HCT116 (cell line): ENCODE measurements around the gene MGME1. TPM values are rescaled to one million over a fixed set of nuclear protein-coding genes. Genes with fewer than 3 reads are reported as not detected.

Experiments
- ATAC-seq: fragments of 200-7000 bp; cut with Tn5 transposase; 2 replicates; pipeline ENCODE4 v1.9.1; 2020; ENCODE audit warnings: mild to moderate bottlenecking, moderate library complexity
- BruUV-seq: library from RNA; stranded (reverse); fragments of 400-500 nt; replicated peaks from 2 replicates; lab custom pipeline; 2021; lab: Mats Ljungman, UMichigan
- CTCF ChIA-PET: fragments of 300-600 bp; sonication (Branson Sonifier 250); formaldehyde crosslinking; loops from one replicate; lab custom pipeline; 2021; ENCODE audit warnings: antibody characterized with exemption; lab: Charles Lee
- POLR2A ChIA-PET: fragments of 300-600, 350-600 bp; sonication (Branson Sonifier 250); formaldehyde crosslinking; loops from one replicate; lab custom pipeline; 2021; ENCODE audit warnings: antibody characterized with exemption; lab: Charles Lee
- RAD21 ChIA-PET, 2 experiments: fragments of 300-600 bp; sonication (Branson Sonifier 250); formaldehyde crosslinking; loops; one replicate each; lab custom pipeline; 2023; ENCODE audit warnings: low total read pairs in 2 of 2; ENCODE audit not compliant: uncharacterized antibody in 2 of 2, unreplicated experiment in 2 of 2, low non-redundant PET in 1 of 2; lab: Charles Lee
- DNase-seq: peaks from one replicate; pipeline ENCODE4 v3.0.0-alpha.2; 2010; ENCODE audit warnings: low read depth, low spot score
- H2AFZ ChIP-seq: fragments of 200-600 bp; shearing (Covaris generic), sonication (generic); 2 replicates; pipeline ENCODE4 v1.6.1; 2017; ENCODE audit warnings: low read depth, mixed run types, mixed read lengths, antibody characterized with exemption, low read length; ENCODE audit not compliant: poor library complexity, severe bottlenecking
- H3K27ac ChIP-seq: 2 replicates; pipeline ENCODE4 v1.5.1; 2012; ENCODE audit warnings: low read depth, low read length
- H3K27me3 ChIP-seq: fragments of 200-600 bp; sonication (generic); 2 replicates; pipeline ENCODE4 v1.6.1; 2016; ENCODE audit warnings: mixed run types, low read length, mixed read lengths; ENCODE audit not compliant: insufficient read depth
- H3K36me3 ChIP-seq, 2 experiments: fragments of 200-500 bp in 1 of 2; fragments of 200-600 bp in 1 of 2; sonication (Bioruptor generic) in 1 of 2; sonication (generic) in 1 of 2; 2 replicates each; pipeline versions ENCODE4 v1.5.1 to v1.6.1; 2014 to 2016; ENCODE audit warnings: low read length in 2 of 2, inconsistent platforms in 1 of 2, mixed read lengths in 1 of 2, mixed run types in 1 of 2; ENCODE audit not compliant: insufficient read depth in 2 of 2, control insufficient read depth in 1 of 2
- H3K4me1 ChIP-seq, 2 experiments: fragments of 200-600 bp in 1 of 2; sonication (generic) in 1 of 2; 2 replicates each; pipeline versions ENCODE4 v1.5.1 to v1.6.1; 2012 to 2017; ENCODE audit warnings: low read length in 2 of 2, inconsistent platforms in 1 of 2, mild to moderate bottlenecking in 1 of 2, mixed read lengths in 1 of 2, mixed run types in 1 of 2, moderate library complexity in 1 of 2; ENCODE audit not compliant: insufficient read depth in 2 of 2, control insufficient read depth in 1 of 2
- H3K4me2 ChIP-seq: fragments of 200-600 bp; sonication (generic); 2 replicates; pipeline ENCODE4 v1.6.1; 2017; ENCODE audit warnings: mixed run types, low read length, mixed read lengths
- H3K4me3 ChIP-seq, 2 experiments: fragments of 200-600 bp in 1 of 2; sonication (generic) in 1 of 2; replicated peaks in 1 of 2; 2 replicates each; pipeline ENCODE4 v1.5.1; 2011 to 2016; ENCODE audit warnings: low read length in 2 of 2, control low read depth in 1 of 2, low read depth in 1 of 2, mild to moderate bottlenecking in 1 of 2, mixed read lengths in 1 of 2, mixed run types in 1 of 2
- H3K79me2 ChIP-seq: fragments of 200-600 bp; sonication (generic); 2 replicates; pipeline ENCODE4 v1.6.1; 2017; ENCODE audit warnings: mild to moderate bottlenecking, mixed run types, low read length, moderate library complexity, mixed read lengths; ENCODE audit not compliant: insufficient read depth
- H3K9ac ChIP-seq: fragments of 200-600 bp; sonication (generic); 2 replicates; pipeline ENCODE4 v1.6.1; 2016; ENCODE audit warnings: low read length, mixed read lengths
- H3K9me2 ChIP-seq: fragments of 200-600 bp; sonication (generic), shearing (Covaris generic); 2 replicates; pipeline ENCODE4 v1.6.1; 2017; ENCODE audit warnings: mixed run types, mild to moderate bottlenecking, moderate library complexity; ENCODE audit not compliant: insufficient read depth
- H3K9me3 ChIP-seq, 2 experiments: fragments of 200-500 bp in 1 of 2; fragments of 200-600 bp in 1 of 2; sonication (Bioruptor generic) in 1 of 2; sonication (generic) in 1 of 2; 2 replicates each; pipeline ENCODE4 v1.6.1; 2014 to 2017; ENCODE audit warnings: low read length in 2 of 2, mixed read lengths in 2 of 2, inconsistent platforms in 1 of 2, low read depth in 1 of 2, mild to moderate bottlenecking in 1 of 2, mixed run types in 1 of 2, moderate library complexity in 1 of 2; ENCODE audit not compliant: control insufficient read depth in 1 of 2, insufficient read depth in 1 of 2
- H4K20me1 ChIP-seq: fragments of 200-600 bp; sonication (generic), shearing (Covaris generic); 2 replicates; pipeline ENCODE4 v1.6.1; 2017; ENCODE audit warnings: mixed run types, mild to moderate bottlenecking, moderate library complexity; ENCODE audit not compliant: insufficient read depth
- ATF3 ChIP-seq: IDR thresholded peaks from 2 replicates; pipeline ENCODE4 v1.6.1; 2012
- CBX3 ChIP-seq: IDR thresholded peaks from 2 replicates; pipeline ENCODE4 v1.6.1; 2012; ENCODE audit warnings: low read depth
- CTCF ChIP-seq, 3 experiments: fragments of 200-600 bp in 1 of 3; sonication (generic) in 1 of 3; IDR thresholded peaks in 2 of 3; conservative IDR thresholded peaks in 1 of 3; 2 replicates each; pipeline ENCODE4 v1.5.1; 2012 to 2017; ENCODE audit warnings: low read depth in 2 of 3, low read length in 2 of 3, antibody characterized with exemption in 1 of 3, borderline replicate concordance in 1 of 3, control low read depth in 1 of 3, mild to moderate bottlenecking in 1 of 3, mixed read lengths in 1 of 3, mixed run types in 1 of 3, moderate library complexity in 1 of 3; ENCODE audit not compliant: insufficient read depth in 1 of 3
- EGR1 ChIP-seq: IDR thresholded peaks from 2 replicates; pipeline ENCODE4 v1.6.1; 2012; ENCODE audit warnings: low read depth
- ELF1 ChIP-seq: IDR thresholded peaks from 2 replicates; pipeline ENCODE4 v1.6.1; 2012; ENCODE audit warnings: low read depth, borderline replicate concordance
- EZH2phosphoT487 ChIP-seq: fragments of 200-600 bp; IDR thresholded peaks from 2 replicates; pipeline ENCODE4 v1.6.1; 2018; ENCODE audit warnings: antibody characterized with exemption, borderline replicate concordance
- FOSL1 ChIP-seq: IDR thresholded peaks from 2 replicates; pipeline ENCODE4 v1.6.1; 2012; ENCODE audit warnings: low read depth
- JUND ChIP-seq: IDR thresholded peaks from 2 replicates; pipeline ENCODE4 v1.6.1; 2012
- MAX ChIP-seq: IDR thresholded peaks from 2 replicates; pipeline ENCODE4 v1.6.1; 2012
- POLR2A ChIP-seq: IDR thresholded peaks from 2 replicates; pipeline ENCODE4 v1.7.0; 2011; ENCODE audit warnings: borderline replicate concordance; ENCODE audit not compliant: insufficient read depth, insufficient read length; ENCODE audit errors: extremely low read depth
- RAD21 ChIP-seq: IDR thresholded peaks from 2 replicates; pipeline ENCODE4 v1.6.1; 2012; ENCODE audit warnings: low read depth, mild to moderate bottlenecking
- REST ChIP-seq: IDR thresholded peaks from 2 replicates; pipeline ENCODE4 v1.6.1; 2012; ENCODE audit warnings: low read depth
- SIN3A ChIP-seq: IDR thresholded peaks from 2 replicates; pipeline ENCODE4 v1.6.1; 2012; ENCODE audit warnings: low read depth
- SP1 ChIP-seq: IDR thresholded peaks from 2 replicates; pipeline ENCODE4 v1.6.1; 2012; ENCODE audit warnings: low read depth
- SRF ChIP-seq: IDR thresholded peaks from 2 replicates; pipeline ENCODE4 v1.6.1; 2012; ENCODE audit warnings: low read depth
- TCF7L2 ChIP-seq: IDR thresholded peaks from 2 replicates; pipeline ENCODE4 v1.7.0; 2011; ENCODE audit warnings: borderline replicate concordance, inconsistent platforms; ENCODE audit not compliant: insufficient read depth, insufficient read length; ENCODE audit errors: extremely low read depth
- YY1 ChIP-seq: IDR thresholded peaks from 2 replicates; pipeline ENCODE4 v1.6.1; 2011; ENCODE audit warnings: low read length, low read depth, moderate library complexity, mild to moderate bottlenecking; ENCODE audit not compliant: insufficient replicate concordance; ENCODE audit errors: extremely low read depth
- ZBTB33 ChIP-seq: IDR thresholded peaks from 2 replicates; pipeline ENCODE4 v1.6.1; 2011; ENCODE audit warnings: mild to moderate bottlenecking, low read length, moderate library complexity; ENCODE audit not compliant: insufficient replicate concordance; ENCODE audit errors: extremely low read depth
- ZFX ChIP-seq: fragments of 450-650 bp; IDR thresholded peaks from 2 replicates; pipeline ENCODE4 v1.6.1; 2017
- intact Hi-C: fragments of 100-400 bp; cut with micrococcal nuclease; formaldehyde crosslinking; loops from 2 replicates; pipeline ENCODE4 v1.10.0; 2022
- total RNA-seq: library from RNA; stranded (reverse); gene quantifications from one replicate; pipeline ENCODE4 v1.2.1, GENCODE V29; 2021; ENCODE audit not compliant: unreplicated experiment

MGME1 gene
- total RNA-seq, 1 experiment from 2014 or later = 37.1 TPM

- BruUV-seq = no TSS peak
- no peak for TF ChIP-seq SP1
- no peak for TF ChIP-seq TCF7L2
- TF ChIP-seq EGR1 = no peak
- no peak for TF ChIP-seq ZBTB33
- TF ChIP-seq SRF = no peak
- no peak for TF ChIP-seq REST
- TF ChIP-seq CBX3 = no peak
- TF ChIP-seq RAD21 = no peak
- TF ChIP-seq YY1 = no peak
- TF ChIP-seq POLR2A = no peak
- no peak for TF ChIP-seq ZFX
- no peak for TF ChIP-seq SIN3A
- TF ChIP-seq ATF3 = no peak
- no peak for TF ChIP-seq ELF1
- TF ChIP-seq CTCF (IDR thresholded peaks at IDR 0.05 in 2 of 3, conservative IDR thresholded peaks at IDR 0.05 in 1 of 3; ENCODE audit: borderline replicate concordance in 1 of 3, insufficient read depth in 1 of 3, low read depth in 2 of 3, low read length in 2 of 3) = no peak
- TF ChIP-seq JUND = no peak
- no peak for TF ChIP-seq EZH2phosphoT487
- TF ChIP-seq FOSL1 = no peak
- TF ChIP-seq MAX = no peak
- RAD21 ChIA-PET = no interaction called here
- no peaks in the 10 kb centered on the region for H3K4me1 ChIP-seq
- no peaks in the 10 kb centered on the region for H3K9me2 ChIP-seq
- H3K27ac ChIP-seq = no peak overlapping the region
- no peak overlapping the region for H3K9ac ChIP-seq
- DNase-seq = no peak
- intact Hi-C loops = no loop called here
- H3K27me3 ChIP-seq = no peaks in the 10 kb centered on the region
- POLR2A ChIA-PET = no interaction called here
- no peak for ATAC-seq
- peaks cover 74% of the 10 kb centered on the region for H3K79me2 ChIP-seq
- no peak overlapping the region for H3K4me3 ChIP-seq
- H3K36me3 ChIP-seq = peaks cover 86 to 97% of the 10 kb centered on the region in 2 experiments
- CTCF ChIA-PET = no interaction called here
- no peak overlapping the region for H3K4me2 ChIP-seq
- peaks cover 7% of the 10 kb centered on the region; the same call in 1 of the 2 replicates for H4K20me1 ChIP-seq
- H2AFZ ChIP-seq = no peak overlapping the region
- no peaks in the 10 kb centered on the region for H3K9me3 ChIP-seq
Measured at GRCh38 chr20:17946572-17947473, 22.0 kb upstream of the MGME1 start.
